ENCODE data around the gene PAK1.

DNA sequence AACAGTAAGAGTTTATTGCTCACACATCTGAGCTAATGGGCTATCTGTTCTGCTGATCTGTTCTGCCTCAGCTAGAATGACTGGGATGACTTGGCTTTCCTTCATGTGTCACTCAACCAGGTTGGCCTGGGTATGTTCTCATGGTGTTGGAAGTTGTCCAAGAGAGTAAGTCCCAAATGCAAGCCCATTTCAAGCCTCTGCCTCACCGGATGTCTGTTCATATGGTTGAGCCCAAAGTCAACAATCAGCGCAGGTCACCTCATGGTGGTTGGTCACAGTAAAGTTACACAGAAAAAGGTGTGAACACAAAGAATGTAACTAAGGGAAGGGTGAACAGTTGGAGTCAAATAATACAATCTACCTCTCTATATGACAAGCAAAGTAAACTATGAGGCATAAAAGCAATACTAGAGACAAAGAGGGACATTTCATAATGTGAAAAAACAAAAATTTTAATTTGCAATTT is 174.3 kb downstream of the PAK1 start:
- no peak for TF ChIP-seq CTCF (IDR thresholded peaks at IDR 0.05)
- TF ChIP-seq POLR2A (IDR thresholded peaks at IDR 0.05), result no peak
